HG02884 (cell line): ENCODE results near the gene SFXN2.
A peak's percentile ranks its signal among the peaks of the same experiment; 100 is the strongest.
"Not testable (repeated sequence)": the region's sequence is repeated elsewhere in the genome, so short reads cannot be mapped to it uniquely, and the experiment has no call there.

Source experiments
- ATAC-seq: cut with Tn5 transposase; IDR thresholded peaks from one replicate; pipeline ENCODE4 v1.9.1; 2021; ENCODE audit warnings: mild to moderate bottlenecking, moderate library complexity; ENCODE audit not compliant: unreplicated experiment

Gene SFXN2

DNA sequence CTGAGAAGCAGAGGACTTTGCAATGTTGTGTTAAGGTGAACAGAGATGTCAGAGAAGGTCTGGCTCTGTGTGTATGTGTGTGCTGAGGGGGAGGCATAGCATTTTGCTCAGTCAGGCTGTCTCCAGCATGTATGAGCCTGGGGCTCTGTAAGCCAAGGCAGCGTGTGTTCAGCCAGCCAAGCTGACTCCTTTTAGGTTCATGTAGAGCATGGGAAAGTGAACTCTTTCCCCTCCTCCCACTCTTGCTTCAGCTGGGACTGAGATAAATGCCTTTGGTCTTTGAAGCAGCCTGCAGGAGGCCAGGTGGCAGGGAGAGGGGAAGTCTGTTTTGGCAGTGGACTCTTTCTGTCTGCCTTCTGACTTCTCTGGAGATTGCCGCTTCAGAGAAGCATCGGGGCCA, 3.8 kb downstream of the SFXN2 start:
- ATAC-seq = no peak

DNA sequence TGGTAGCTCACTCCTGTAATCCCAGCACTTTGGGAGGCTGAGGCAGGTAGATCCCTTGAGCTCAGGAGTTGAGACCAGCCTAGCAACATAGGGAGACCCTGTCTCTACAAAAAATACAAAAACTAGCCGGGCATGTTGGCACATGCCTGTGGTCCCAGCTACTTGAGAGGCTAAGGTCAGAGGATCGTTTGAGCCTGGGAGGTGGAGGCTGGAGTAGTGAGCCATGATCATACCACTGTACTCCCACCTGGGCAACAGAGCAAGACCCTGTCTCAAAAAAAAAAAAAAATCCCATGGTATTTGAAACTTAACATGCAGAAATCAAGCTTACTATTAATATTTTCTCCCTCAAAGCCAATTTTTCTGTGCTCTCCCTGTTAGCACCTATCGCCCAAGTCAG, 5.9 kb downstream of the SFXN2 start:
- ATAC-seq = no peak

DNA sequence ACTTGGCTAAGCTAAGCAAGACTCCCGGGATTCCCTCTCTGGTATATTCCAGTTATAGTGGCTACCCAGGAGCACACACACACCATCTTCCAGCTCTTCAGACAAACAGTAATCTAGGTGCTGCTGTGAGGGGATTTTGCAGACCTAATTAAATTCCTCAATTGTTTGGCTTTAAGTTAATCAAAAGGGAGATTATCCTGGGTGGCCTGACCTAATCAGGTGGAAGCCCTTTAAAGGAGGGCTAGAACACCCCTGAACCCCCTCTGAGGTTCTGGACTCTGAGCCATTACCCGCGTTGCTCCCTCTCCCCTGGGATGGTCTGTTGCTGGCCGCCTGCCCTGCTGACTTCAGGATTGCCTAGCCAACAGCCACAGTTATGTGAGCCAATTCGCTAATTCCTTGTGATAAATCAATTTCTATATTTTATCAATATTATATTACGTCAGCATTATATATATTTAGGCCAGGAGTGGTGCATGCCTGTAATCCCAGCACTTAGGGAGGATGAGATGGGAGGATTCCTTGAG, 6.4 kb downstream of the SFXN2 start:
- ATAC-seq = no peak

DNA sequence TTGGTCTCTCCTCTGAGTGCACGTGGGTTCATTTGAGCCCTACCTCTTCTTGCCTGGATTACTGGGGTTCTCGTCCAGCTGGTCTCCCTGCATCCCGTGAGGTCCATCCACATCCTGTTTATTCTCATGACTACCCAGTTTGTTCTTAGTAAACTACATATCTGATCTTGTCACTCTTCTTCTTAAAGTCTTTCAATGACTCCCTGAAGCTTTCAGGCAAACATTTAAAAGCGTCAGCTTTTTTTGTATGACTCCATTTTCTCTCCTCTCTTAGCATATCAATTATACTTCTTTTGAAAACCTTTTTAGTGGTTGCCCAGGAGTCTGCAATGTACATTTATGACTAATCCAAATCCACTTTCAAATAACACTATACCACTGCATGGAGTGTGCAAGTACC, 7.5 kb downstream of the SFXN2 start:
- no peak for ATAC-seq

DNA sequence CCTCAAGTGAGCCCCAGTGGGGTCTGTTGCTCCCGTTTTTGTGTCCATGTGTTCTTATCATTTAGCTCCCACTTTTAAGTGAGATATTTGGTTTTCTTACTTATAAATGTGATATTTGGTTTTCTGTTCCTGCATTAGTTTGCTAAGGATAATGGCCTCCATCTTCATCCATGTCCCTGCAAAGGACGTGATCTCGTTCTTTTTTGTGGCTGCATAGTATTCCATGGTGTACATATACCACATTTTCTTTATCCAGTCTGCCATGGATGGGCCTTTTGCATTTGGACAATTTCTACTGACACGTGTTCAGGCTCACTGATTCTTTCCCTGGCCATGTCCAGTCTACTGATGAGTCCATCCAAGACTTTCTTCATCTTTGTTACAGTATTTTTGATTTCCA, 9.6 kb downstream of the SFXN2 start:
- no peak for ATAC-seq

DNA sequence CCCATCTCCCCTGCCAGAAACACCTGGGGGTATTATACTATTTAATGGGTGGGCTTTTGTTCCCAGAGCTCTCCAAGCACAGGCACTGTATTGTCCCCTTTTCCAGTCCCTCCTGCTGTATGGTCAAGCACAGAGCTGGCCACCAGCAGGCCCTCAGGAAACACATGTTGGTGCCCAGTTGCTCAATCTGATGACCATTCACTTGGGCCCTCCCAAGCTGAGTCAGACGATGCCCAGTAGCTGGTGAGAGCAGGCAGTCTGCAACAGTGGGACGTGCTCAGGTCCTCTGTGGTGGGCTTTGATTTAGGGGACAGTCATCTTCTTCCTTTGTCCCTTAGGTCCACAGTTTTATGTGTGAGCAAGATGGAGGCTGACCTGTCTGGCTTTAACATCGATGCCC, 11.8 kb downstream of the SFXN2 start:
- no peak for ATAC-seq

- ATAC-seq = no peak
Measured at GRCh38 chr10:102727037-102727818, 12.8 kb downstream of the SFXN2 start.

DNA sequence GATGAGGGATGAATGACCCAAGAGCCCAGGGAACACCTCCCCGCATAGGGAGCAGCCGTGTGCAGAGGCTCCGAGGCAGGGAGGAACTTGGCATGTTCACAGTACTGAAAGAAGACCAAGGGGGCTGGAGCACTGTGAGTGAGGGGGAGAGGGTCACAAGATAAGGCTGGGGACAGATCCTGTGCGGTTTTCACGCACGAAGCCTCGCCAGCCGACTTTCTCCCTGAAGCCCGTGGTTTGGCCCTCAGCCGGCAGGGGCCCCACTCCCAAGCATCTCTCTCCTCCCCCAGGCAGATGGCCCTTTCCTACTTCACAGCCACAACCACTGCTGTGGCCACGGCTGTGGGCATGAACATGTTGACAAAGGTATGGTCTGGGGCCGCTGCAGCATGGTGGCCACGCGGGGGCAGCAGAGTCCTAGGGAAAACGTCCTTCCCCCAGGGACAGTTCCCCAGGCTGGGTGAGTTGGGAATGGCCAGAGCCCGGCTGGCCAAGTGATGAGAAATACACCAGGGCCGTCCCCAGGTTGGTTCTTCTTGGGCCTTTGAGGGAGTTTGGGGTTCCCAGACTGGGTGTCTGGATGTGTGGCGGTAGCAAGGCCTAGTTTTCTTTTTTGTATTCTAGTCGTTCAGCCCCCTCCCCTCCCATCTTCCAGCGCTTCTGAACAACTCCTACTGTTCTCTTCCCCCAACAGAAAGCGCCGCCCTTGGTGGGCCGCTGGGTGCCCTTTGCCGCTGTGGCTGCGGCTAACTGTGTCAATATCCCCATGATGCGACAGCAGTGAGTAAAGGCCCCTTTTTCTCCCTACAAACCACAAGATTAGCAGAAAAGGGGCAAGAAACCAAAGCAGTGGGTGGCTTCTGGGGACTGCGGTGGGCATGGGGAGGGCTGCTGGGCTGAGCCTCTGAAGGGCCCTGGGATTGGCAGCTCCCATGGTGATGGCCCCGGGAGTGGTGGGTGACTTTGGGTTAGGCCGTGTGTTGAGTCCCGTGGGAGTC, 14.9 kb downstream of the SFXN2 start:
- no peak for ATAC-seq

DNA sequence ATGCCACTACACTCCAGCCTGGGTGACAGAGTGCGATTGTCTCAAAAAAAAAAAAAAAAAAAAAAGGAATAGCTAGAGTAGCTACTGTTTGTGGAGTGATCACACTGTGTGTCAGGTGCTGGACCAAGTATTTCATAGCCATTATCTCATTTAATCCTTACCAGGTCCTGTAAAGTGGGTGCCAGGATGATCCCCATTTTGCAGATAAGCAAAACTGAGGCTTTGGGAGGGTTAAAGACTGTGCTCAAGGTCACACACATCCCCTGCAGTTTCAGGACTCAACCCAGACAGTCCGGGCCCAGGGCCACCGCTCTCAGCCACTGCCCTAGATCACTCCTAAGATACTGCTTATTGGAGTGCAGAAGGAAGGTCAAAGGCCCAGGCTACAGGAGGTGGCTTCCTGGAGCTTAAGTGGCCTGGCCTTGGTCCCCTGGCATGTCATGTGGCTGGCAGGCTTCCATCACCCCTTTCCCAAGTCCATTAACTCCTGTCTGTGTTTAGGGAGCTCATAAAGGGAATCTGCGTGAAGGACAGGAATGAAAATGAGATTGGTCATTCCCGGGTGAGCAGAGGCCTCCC, 16.9 kb downstream of the SFXN2 start:
- ATAC-seq = no peak

- ATAC-seq = no peak
Measured at GRCh38 chr10:102732661-102733060, 18.2 kb downstream of the SFXN2 start.

DNA sequence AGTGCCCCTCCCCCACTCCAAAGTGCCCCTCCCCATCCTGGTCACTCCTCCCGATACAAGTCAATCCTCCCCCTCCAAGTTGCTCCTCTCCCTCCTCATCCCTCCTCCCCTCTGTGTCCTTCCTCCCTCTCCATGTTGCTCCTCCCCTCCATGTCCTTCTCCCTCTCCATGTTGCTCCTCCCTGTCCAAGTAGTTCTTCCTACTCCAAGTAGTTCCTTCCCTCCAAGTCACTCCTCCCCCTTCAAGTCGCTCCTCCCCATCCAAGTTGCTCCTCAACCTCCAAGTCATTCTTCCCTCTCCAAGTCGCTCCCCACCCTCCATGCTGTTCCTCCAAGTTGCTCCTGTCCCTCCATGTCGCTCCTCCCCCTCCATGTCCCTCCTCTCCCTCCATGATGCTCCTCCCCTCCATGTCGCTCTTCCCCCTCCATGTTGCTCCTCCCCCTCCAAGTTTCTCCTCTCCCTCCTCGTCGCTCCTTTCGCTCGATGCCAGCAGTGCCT, 20.7 kb downstream of the SFXN2 start:
- ATAC-seq = no peak

- no peak for ATAC-seq
Measured at GRCh38 chr10:102738692-102739121, 24.3 kb downstream of the SFXN2 start.

DNA sequence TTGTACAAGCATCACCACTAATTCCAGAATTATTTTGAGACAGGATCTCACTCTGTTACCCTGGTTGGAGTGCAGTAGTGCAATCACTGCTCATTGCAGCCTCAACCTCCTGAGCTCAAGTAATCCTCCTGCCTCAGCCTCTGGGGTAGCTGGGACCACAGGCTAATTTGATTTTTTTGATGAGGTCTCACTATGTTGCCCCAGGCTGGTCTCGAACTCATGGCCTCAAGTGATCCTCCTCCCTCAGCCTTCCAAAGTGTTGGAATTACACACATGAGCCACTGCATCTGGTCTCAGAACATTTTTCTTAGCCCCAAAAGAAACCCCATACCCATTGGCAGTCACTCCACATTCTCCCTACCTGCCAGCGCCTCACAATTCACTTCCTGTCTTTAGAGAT, 25.8 kb downstream of the SFXN2 start:
- ATAC-seq = no peak

DNA sequence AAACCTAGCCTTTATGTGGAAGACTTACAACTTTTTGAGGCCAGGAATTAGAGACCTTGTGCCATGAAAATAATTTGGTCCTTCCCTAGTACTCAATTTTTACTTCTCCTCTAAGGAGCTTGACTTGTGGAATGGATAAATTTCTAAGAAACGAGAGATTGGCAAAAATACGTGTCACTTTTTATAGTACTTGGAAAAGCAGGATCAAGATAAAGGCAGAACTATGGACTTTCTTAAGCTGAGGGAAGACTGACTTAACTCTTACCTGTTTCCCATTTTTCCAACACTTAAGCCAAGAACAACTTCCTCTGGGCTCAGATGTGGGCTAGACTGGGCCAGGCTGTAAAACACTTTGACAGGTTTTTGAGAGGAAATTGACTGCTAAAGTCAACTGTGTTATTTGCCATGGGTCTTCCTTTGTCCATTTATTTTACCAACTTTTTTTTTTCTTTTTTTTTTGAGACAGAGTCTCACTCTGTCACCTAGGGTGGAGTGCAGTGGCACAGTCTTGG, 27.3 kb downstream of the SFXN2 start:
- ATAC-seq = no peak

DNA sequence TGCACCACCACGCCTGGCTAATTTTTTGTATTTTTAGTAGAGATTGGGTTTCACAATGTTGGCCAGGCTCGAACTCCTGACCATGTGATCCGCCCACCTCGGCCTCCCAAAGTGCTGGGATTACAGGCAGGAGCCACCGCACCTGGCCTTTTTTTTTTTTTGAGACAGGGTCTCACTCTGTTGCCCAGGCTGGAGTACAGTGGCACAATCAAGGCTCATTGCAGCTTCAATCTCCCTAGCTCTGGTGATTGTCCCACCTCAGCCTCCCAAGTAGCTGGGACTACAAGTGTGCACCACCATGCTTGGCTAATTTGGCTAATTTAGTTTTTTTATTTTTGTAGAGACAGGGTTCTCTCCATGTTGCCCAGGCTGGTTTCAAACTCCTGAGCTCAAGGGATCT, 27.9 kb downstream of the SFXN2 start:
- not testable (repeated sequence) for ATAC-seq

- ATAC-seq = peak; percentile 3
Measured at GRCh38 chr10:102743078-102743587, 28.7 kb downstream of the SFXN2 start.

DNA sequence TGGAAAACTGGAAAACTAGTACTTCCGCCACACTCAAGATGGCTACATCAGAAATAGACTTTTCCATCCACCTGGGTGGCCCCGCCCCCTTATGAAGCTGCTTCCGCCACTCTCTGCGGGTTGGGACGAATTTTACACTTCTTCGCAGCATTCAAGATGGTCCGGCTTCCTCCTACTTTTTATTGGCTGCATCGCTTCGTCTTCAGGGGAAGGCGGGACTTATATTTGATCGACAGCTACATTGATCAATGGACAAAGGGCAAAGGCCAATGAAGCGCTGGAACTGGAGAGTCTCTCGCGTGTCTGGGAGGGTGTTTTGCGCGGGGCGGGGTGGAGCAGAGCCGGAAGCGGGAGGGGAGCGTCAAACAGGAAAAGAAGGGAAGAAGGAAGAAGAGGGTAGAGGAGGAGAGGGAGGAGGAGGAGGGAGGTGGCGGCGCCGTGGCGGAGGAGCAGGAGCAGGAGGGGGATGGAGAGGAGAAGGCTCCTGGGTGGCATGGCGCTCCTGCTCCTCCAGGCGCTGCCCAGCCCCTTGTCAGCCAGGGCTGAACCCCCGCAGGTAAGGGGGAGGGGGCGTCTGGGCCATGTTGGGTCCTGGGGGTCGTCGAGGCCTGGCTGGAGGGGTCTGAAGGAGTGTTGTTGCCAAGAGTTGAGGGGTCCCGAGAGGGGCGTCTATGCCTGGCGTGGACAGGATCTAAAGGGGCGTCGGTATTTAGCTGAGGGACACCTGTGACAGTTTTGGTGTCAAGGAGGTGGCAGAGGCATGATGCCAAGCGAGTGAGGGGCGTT, 29.3 kb downstream of the SFXN2 start, which contains the start of gene WBP1L:
WBP1L (plus strand) TSS at position 361 of the 786 bp plus-strand sequence; CDS start at position 467, 106 bp downstream.
- peak; percentile 91 for ATAC-seq

DNA sequence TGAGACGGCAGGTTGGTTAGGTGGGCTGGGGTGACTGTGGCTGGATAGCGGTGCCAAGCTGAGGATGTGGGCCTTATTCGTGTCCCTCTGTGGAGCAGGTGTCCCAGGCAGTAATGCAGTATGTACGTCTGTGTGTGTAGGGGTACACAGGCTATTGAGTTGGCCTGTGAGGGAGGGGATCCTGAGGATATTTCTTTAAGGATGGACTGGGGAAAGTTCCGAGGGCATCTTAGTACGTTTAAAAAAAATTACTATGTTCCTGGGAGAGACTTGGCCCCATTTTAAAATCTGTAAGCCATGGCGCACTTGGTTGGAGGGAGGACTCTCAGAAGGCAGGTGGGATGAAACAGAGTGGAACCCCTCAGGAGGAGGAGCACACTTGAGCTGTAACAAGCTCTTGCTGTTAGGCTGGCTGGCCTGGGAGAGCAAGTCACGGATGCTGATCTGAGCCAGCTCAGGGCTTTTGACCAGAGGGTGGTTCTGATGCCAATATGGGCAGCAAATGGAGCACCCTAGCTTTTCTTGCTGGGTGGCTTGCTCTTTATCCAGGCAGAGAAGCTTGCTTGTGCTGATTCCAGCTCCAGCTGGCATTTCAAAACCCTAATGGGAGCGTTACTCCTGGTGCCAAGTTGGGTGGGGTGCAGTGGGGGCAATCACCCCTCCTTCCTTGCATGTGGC, 30.1 kb downstream of the SFXN2 start:
- ATAC-seq = no peak

GRCh38 chr10:102745157-102745556, 30.7 kb downstream of the SFXN2 start:
- ATAC-seq = no peak
